Right lobe of liver (tissue), 6 donors: Measurements from ENCODE around the gene TICRR. TPM values are rescaled to one million over a fixed set of nuclear protein-coding genes. Genes with fewer than 3 reads are reported as not detected.

ENCODE experiments used
- ATAC-seq, 4 donors: fragments of 200-7000 bp; cut with Tn5 transposase; one replicate each; pipeline ENCODE4 v1.9.1; 2020; ENCODE audit warnings: mild to moderate bottlenecking in 4 of 4, moderate library complexity in 4 of 4
- DNase-seq, 3 donors: peaks; one replicate each; pipeline ENCODE4 v3.0.0-alpha.2; 2020
- H3K27ac ChIP-seq, 3 donors: fragments of 200-600 bp; one replicate each; pipeline ENCODE4 v1.8.0; 2022
- H3K27me3 ChIP-seq, 2 donors: fragments of 200-600 bp; one replicate each; pipeline ENCODE4 v1.8.0; 2022
- H3K36me3 ChIP-seq, 4 donors: fragments of 200-600 bp; sonication (generic) in 1 of 4; one replicate each; pipeline versions ENCODE4 v1.5.1 to v1.8.0; 2017 to 2022; ENCODE audit warnings: control low read depth in 1 of 4
- H3K4me1 ChIP-seq, 4 donors: fragments of 200-600 bp; sonication (generic) in 1 of 4; one replicate each; pipeline versions ENCODE4 v1.5.1 to v1.8.0; 2017 to 2022; ENCODE audit warnings: control low read depth in 1 of 4
- H3K4me3 ChIP-seq, 3 donors: fragments of 200-600 bp; one replicate each; pipeline ENCODE4 v1.8.0; 2022
- H3K9me3 ChIP-seq, 4 donors: fragments of 200-600 bp; sonication (generic) in 1 of 4; one replicate each; pipeline versions ENCODE4 v1.5.1 to v1.8.0; 2017 to 2022; ENCODE audit warnings: control low read depth in 1 of 4
- POLR2A ChIP-seq: fragments of 450-650 bp; IDR thresholded peaks from one replicate; pipeline ENCODE4 v1.6.1; 2017; ENCODE audit warnings: antibody characterized with exemption, mild to moderate bottlenecking
- WGBS: methylation state at CpG from one replicate; pipeline ENCODE4 v1.1.6; 2018; ENCODE audit warnings: low coverage, low lambda C conversion rate; ENCODE audit not compliant: insufficient coverage; ENCODE audit errors: missing lambda C conversion rate; 5-methylcytosine and 5-hydroxymethylcytosine counted together
- intact Hi-C, 2 donors: fragments of 100-400 bp; cut with DNase I; formaldehyde crosslinking; loops; one replicate each; pipeline versions ENCODE4 v1.11.2 to v1.14.1; 2022
- total RNA-seq, 6 experiments: library from RNA; depleted of rRNA in 2 of 6; stranded (reverse); fragments of >200 nt in 2 of 6; fragmentation: NEBNext Ultra II Directional in 3 of 6; extraction: Animal tissue kit (Norgen Biotek cat#: 25700) in 3 of 6; gene quantifications; one replicate each; pipeline versions ENCODE4 v1.1.0 to v1.2.4, GENCODE V29; 2016 to 2023
- TF ChIP-seq, protein P1 (sequence below), 4 donors: fragments of 200-600 bp in 3 of 4; fragments of 450-650 bp in 1 of 4; IDR thresholded peaks; one replicate each; pipeline versions ENCODE4 v1.5.1 to v1.8.0; 2016 to 2022; ENCODE audit warnings: antibody characterized with exemption in 4 of 4, mild to moderate bottlenecking in 2 of 4
- donor health status: DM: no; HTN: yes; CAD: no.
- donor health status: DM: no; HTN: no; CAD: no.
- donor health status: DM: no; HTN: no; CAD: no.
- donor health status: DM: no; HTN: yes; CAD: no.
- donor health status: DM: no; HTN: yes; CAD: no.

Gene TICRR
- total RNA-seq, 6 experiments from 2014 or later = 0.05 to 1.1 (median 0.24) TPM; not detected in 1

DNA sequence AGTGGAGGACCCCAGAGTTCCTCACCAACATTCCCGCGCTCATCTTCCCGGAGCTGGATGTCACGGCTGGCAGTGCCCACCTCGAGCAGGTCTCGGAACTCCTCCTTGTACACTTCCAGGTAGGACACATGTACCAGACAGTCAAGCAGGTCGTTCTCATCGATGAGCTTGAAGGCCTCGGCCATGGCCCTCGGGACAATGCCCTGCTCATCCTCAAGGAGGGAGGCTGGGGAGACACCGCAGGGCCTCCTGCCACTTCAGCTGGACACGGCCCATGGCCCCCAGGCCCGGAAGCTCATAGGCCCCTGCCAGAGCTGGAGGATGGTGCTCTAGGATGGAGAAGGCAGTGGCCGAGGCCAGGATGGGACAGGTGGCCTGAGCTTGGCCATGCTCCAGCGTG lies 74.4 kb downstream of the TICRR start:
- intact Hi-C loops = no loop called here
- ATAC-seq (no peak), DNase-seq (no peak)
- no CpG with 5 or more reads among the region's 15 CpGs for WGBS
- no peak overlapping the region for H3K27ac ChIP-seq
- TF ChIP-seq POLR2A = no peak
- TF ChIP-seq, protein P1, sequence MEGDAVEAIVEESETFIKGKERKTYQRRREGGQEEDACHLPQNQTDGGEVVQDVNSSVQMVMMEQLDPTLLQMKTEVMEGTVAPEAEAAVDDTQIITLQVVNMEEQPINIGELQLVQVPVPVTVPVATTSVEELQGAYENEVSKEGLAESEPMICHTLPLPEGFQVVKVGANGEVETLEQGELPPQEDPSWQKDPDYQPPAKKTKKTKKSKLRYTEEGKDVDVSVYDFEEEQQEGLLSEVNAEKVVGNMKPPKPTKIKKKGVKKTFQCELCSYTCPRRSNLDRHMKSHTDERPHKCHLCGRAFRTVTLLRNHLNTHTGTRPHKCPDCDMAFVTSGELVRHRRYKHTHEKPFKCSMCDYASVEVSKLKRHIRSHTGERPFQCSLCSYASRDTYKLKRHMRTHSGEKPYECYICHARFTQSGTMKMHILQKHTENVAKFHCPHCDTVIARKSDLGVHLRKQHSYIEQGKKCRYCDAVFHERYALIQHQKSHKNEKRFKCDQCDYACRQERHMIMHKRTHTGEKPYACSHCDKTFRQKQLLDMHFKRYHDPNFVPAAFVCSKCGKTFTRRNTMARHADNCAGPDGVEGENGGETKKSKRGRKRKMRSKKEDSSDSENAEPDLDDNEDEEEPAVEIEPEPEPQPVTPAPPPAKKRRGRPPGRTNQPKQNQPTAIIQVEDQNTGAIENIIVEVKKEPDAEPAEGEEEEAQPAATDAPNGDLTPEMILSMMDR (IDR thresholded peaks at IDR 0.05) = no peak
- H3K36me3 ChIP-seq = no peaks in the 10 kb centered on the region
- H3K9me3 ChIP-seq = no peaks in the 10 kb centered on the region
- no peak overlapping the region for H3K4me3 ChIP-seq
- no peaks in the 10 kb centered on the region for H3K27me3 ChIP-seq
- H3K4me1 ChIP-seq = peaks cover 0 to 3% (median 0%) of the 10 kb centered on the region in 4 donors

DNA sequence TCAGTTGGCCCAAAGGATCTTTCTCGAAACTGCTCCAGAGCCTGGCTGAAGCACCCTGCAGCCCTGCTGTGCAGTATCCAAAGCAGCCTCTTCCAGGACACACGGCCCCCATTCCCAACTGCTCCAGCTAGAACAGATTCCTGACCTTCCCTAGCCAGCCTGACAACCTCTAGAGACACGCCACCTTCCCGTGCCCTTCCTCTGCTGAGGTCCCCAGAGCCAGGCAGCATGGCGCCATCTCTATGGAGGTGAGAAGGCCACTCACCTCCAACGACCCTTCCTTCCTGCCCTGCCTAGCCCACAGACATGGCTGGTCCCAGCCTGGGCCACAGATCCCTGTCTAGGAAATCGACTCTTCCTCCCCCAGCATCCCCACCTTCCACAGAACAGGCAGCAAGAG lies 76.9 kb downstream of the TICRR start:
- no peaks in the 10 kb centered on the region for H3K36me3 ChIP-seq
- H3K27me3 ChIP-seq = no peaks in the 10 kb centered on the region
- DNase-seq (no peak), ATAC-seq (no peak)
- 81% methylated on average over 4 of the region's 7 CpGs for WGBS
- intact Hi-C loops = no loop called here
- H3K4me1 ChIP-seq = peaks cover 0 to 9% (median 0%) of the 10 kb centered on the region in 4 donors
- TF ChIP-seq, protein P1 (IDR thresholded peaks at IDR 0.05) = no peak
- TF ChIP-seq POLR2A = no peak
- no peaks in the 10 kb centered on the region for H3K9me3 ChIP-seq
- no peak overlapping the region for H3K4me3 ChIP-seq
- no peak overlapping the region for H3K27ac ChIP-seq

DNA sequence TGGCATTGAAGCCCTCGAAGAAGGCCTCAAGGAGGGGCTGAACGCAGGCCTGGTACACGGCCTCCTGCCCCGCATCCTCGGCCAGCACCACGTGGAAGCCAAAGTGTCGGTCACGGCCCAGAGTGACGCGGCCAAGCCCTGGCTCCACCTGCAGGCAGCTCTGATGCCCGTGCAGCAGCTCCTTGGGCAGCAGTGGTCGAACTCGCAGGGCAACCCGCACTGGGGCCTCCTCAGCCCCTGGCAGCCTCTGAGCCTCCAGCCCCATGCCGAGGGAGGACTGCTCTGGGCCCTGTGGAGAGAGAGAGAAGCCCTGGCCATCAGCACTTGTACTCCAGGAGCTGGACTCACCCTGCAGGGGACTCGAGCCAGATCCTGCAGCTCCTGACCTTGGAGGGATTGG lies 77.4 kb downstream of the TICRR start:
- Histone ChIP-seq H3K4me1 (peaks cover 0 to 9% (median 0%) of the 10 kb centered on the region in 4 donors), H3K36me3 (no peaks in the 10 kb centered on the region), H3K4me3 (no peak overlapping the region), H3K27me3 (no peaks in the 10 kb centered on the region), H3K27ac (no peak overlapping the region), H3K9me3 (no peaks in the 10 kb centered on the region)
- TF ChIP-seq, protein P1 (IDR thresholded peaks at IDR 0.05) = no peak
- TF ChIP-seq POLR2A = no peak
- no peak for ATAC-seq
- DNase-seq = no peak
- intact Hi-C loops = no loop called here
- 65% methylated on average over 6 of the region's 16 CpGs for WGBS

DNA sequence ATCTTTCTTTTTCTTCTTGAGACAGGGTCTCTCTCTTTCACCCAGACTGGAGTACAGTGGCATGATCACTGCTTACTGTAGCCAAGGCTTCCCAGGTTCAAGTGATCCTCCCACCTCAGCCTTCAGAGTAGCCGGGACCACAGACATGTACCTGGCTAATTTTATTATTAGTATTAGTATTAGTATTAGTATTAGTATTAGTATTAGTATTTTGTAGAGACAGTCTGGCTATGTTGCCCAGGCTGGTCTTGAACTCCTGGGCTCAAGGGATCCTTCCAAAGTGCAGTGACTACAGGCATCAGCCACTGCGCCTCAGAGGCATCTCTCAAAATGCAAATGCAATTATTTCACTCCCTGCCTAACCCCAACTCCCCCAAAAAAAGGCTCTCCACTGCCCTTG lies 78.3 kb downstream of the TICRR start:
- no peaks in the 10 kb centered on the region for H3K36me3 ChIP-seq
- WGBS = 100% methylated on average over 2 of the region's 2 CpGs
- intact Hi-C loops = no loop called here
- TF ChIP-seq POLR2A = no peak
- TF ChIP-seq, protein P1 (IDR thresholded peaks at IDR 0.05) = no peak
- H3K4me3 ChIP-seq = no peak overlapping the region
- H3K27ac ChIP-seq = no peak overlapping the region
- ATAC-seq = no peak
- H3K4me1 ChIP-seq = peaks cover 0 to 9% (median 0%) of the 10 kb centered on the region in 4 donors
- no peaks in the 10 kb centered on the region for H3K9me3 ChIP-seq
- no peak for DNase-seq
- H3K27me3 ChIP-seq = no peaks in the 10 kb centered on the region

DNA sequence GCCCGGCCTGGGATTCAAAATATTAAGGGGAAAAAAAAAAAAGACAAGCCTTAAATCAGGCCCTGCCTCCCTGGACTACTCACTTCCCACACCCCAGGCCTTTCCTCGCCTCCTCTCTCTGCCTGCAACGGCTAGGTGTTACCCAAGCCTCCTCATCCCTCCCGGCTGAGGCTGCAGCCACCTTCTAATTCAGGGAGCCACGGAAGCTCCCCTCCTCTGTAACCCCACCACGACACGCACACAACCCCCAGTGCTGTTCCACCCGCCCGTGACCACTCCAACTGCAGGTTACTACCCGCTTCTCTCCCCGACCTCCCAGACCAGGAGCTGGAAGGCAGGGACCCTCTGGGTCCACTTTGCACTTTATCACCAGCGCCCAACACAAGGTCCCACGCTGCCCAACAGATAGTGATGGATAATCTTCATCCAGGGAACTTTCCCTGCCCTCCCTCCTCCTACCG lies 79.1 kb downstream of the TICRR start:
- intact Hi-C loops = no loop called here
- DNase-seq = no peak

More for the DNA sequence above, 79.1 kb downstream of the TICRR start:
- Histone ChIP-seq H3K27ac (no peak overlapping the region), H3K36me3 (no peaks in the 10 kb centered on the region), H3K27me3 (no peaks in the 10 kb centered on the region), H3K4me3 (peak overlapping the region; percentile 48 to 53 (median 48)), H3K9me3 (no peaks in the 10 kb centered on the region), H3K4me1 (peaks cover 0 to 9% (median 0%) of the 10 kb centered on the region in 4 donors)
- WGBS = 50% methylated on average over 6 of the region's 14 CpGs
- TF ChIP-seq POLR2A = no peak
- TF ChIP-seq, protein P1 (IDR thresholded peaks at IDR 0.05) = no peak
- ATAC-seq = no peak
